NOMO-1 treated with DMSO at 0.1 percent for 48 hours (cell line): ENCODE results near the gene SLIT1.

Experiments
- DNase-seq: peaks from one replicate; lab custom pipeline; 2025; ENCODE audit not compliant: unreplicated experiment; lab: John Stamatoyannopoulos, UW

SLIT1 gene

GRCh38 chr10:97117372-97117771, 68.4 kb downstream of the SLIT1 start:
- DNase-seq = no peak

GRCh38 chr10:97116462-97117162, 69.1 kb downstream of the SLIT1 start:
- no peak for DNase-seq

GRCh38 chr10:97115846-97116245, 69.9 kb downstream of the SLIT1 start:
- no peak for DNase-seq

GRCh38 chr10:97111615-97112014, 74.1 kb downstream of the SLIT1 start:
- no peak for DNase-seq

GRCh38 chr10:97109547-97109946, 76.2 kb downstream of the SLIT1 start:
- no peak for DNase-seq

GRCh38 chr10:97107551-97107950, 78.2 kb downstream of the SLIT1 start:
- DNase-seq = no peak

GRCh38 chr10:97106207-97106606, 79.6 kb downstream of the SLIT1 start:
- no peak for DNase-seq

GRCh38 chr10:97105303-97105702, 80.5 kb downstream of the SLIT1 start:
- no peak for DNase-seq

GRCh38 chr10:97103316-97104080, 82.3 kb downstream of the SLIT1 start:
- DNase-seq = no peak

- no peak for DNase-seq
These were observed 83.3 kb downstream of the SLIT1 start for GRCh38 chr10:97102441-97102840.

- no peak for DNase-seq
These were observed 84.4 kb downstream of the SLIT1 start for GRCh38 chr10:97101166-97101940.

GRCh38 chr10:97100657-97101056, 85.1 kb downstream of the SLIT1 start:
- DNase-seq = no peak

GRCh38 chr10:97099868-97100267, 85.9 kb downstream of the SLIT1 start:
- no peak for DNase-seq

GRCh38 chr10:97099089-97099488, 86.7 kb downstream of the SLIT1 start:
- no peak for DNase-seq

GRCh38 chr10:97097084-97097433, 88.7 kb downstream of the SLIT1 start:
- no peak for DNase-seq

GRCh38 chr10:97096261-97097083, 89.3 kb downstream of the SLIT1 start:
- no peak for DNase-seq

- no peak for DNase-seq
These were observed 90.0 kb downstream of the SLIT1 start for GRCh38 chr10:97095701-97096260.

GRCh38 chr10:97090644-97091043, 95.1 kb downstream of the SLIT1 start:
- no peak for DNase-seq

GRCh38 chr10:97090035-97090434, 95.7 kb downstream of the SLIT1 start:
- no peak for DNase-seq

GRCh38 chr10:97089209-97089870, 96.4 kb downstream of the SLIT1 start:
- no peak for DNase-seq
